Effector CD4-positive, alpha-beta T cell (primary cell): ENCODE data around the gene ZNF500.

Experiments used
- DNase-seq: peaks from one replicate; pipeline ENCODE4 v3.0.0-alpha.2; 2020
- total RNA-seq: gene quantifications from one replicate; lab custom pipeline; 2026; lab: John Stamatoyannopoulos, UW

ZNF500 gene
- total RNA-seq = 25.9 reads per million, percentile 53 among the genes with 10 or more reads in this experiment

DNA sequence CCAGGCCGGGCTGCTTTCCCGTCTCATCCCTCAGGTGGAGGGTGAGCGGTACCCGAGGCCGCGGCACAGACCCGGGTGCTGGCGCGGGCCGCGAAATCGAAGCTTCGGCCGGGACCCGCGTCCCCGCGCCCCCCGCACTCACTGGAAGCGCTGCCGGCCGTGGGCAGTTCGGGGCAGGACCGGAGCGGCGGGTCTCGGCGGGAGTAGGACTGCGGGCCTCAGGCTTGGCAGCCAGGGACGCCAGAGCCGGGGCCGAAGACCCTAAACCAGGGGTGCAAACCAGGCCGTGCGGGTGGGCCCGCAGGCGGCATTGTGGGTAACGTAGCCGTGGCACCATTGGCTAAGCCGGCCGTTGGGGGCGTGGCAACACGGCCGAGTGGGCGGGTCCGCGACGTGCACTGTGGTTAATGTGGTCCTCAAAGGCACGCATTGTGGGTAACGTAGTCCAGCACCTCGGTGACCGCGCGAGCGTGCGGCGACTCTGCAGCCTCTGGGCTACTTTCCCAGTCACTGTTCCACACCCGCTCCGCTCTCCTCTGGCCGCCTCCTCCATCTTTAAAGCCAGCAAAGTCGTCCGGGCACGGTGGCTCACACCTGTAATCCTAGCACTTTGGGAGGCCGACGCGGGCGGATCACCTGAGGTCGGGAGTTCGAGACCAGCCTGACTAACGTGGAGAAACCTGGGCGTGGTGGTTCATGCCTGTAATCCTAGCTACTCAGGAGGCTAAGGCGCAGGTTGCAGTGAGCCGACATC lies at the start of gene ZNF500:
TSS of gene ZNF500 (minus strand) at position 288 of the 754 bp plus-strand sequence. CDS start 1,184 bp downstream, outside the sequence.
- DNase-seq = peak; percentile 94

- DNase-seq = no peak
Observed at GRCh38 chr16:4814542-4815173, 47.7 kb upstream of the ZNF500 start.

DNA sequence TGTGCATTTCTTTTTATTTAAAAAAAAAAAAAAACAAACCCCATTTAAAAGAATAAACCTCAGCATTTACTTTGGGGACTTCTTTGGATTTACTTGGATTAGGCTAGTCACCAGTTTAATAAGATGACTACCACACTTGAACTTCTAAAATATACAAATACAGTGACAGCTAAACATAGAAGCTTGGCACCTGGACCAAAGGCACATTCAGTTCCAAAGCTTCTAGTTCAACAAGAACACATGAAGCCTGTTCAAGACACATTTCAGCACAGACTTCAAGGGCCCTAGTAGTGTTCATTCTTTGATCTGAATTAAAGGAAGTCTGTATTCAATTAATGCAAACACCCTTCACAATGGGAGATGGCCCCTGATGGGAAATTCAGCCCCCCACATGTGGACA lies 47.1 kb upstream of the ZNF500 start:
- no peak for DNase-seq

DNA sequence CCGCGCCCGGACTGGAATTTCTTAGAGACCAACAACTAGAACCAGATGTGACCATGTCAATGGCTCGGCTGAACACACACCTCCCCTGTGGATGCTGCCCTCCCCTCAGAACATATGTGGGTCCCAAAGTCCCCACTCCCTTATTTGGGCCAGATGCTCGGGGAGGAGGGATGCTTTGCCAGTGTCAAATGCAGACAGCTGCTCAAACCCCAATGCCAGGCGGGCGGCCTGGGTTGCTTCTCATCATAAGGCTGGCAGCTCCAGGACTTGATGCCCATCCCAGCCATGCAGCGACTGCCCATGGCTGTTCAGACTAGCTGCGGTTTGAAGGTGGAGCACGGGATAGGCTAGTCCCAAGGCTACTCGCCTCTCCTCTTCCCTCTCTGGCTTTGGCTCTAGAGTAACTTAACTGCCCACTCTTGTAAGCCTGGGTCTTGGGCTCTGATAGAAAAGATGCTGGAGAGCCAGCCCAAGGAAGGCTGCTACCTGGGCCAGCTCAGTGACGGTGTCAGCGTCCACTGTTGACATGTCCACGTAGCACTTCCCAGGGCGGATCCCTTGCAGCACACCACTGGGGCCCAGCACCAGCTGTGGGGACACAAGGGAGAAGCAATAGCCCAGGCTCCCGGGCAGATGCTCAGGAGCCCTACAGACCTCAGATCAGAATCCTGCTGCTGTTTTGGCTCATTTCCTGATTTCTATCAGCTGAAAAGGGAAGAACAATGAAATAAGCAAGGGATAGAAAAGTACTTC lies 46.5 kb upstream of the ZNF500 start:
- DNase-seq = no peak

- no peak for DNase-seq
Observed at GRCh38 chr16:4811773-4812172, 44.8 kb upstream of the ZNF500 start.

DNA sequence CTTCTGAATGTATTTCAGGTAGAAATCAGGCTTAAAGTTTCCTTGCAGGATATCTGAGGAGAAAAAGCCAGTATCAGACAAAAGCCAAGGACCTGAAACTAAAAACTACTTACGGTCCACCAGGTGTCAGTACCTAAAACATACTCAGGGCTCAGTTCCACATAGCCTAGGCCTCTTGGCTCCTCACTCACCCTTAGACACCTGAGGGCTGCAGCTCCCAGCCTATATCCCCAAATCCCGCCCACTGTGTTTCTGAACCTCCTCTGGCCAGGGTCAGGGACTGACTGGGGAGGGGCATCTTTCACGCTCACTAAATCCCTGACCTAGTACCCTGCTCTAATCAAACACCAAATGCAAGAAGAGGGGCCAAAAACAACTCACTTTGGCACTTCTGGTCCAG lies 44.3 kb upstream of the ZNF500 start:
- DNase-seq = no peak

DNA sequence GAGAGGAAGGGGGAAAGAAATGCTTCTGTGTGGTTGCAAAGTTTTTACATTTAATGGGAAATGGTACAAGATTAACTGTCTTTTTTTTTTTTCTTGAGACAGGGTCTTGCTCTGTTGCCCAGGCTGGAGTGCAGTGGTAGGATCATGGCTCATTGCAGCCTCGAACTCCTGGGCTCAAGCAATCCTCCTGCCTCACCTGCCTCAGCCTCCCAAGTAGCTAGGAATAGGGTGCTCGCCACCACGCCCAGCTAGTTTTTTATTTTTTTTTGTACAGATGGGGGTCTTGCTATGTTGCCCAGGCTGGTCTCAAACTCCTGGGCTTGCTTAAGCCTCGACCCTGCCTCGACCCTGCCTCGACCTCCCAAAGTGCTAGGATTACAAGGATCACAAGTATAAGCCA lies 39.3 kb upstream of the ZNF500 start:
- DNase-seq = no peak

- no peak for DNase-seq
Observed at GRCh38 chr16:4805231-4805630, 38.3 kb upstream of the ZNF500 start.

DNA sequence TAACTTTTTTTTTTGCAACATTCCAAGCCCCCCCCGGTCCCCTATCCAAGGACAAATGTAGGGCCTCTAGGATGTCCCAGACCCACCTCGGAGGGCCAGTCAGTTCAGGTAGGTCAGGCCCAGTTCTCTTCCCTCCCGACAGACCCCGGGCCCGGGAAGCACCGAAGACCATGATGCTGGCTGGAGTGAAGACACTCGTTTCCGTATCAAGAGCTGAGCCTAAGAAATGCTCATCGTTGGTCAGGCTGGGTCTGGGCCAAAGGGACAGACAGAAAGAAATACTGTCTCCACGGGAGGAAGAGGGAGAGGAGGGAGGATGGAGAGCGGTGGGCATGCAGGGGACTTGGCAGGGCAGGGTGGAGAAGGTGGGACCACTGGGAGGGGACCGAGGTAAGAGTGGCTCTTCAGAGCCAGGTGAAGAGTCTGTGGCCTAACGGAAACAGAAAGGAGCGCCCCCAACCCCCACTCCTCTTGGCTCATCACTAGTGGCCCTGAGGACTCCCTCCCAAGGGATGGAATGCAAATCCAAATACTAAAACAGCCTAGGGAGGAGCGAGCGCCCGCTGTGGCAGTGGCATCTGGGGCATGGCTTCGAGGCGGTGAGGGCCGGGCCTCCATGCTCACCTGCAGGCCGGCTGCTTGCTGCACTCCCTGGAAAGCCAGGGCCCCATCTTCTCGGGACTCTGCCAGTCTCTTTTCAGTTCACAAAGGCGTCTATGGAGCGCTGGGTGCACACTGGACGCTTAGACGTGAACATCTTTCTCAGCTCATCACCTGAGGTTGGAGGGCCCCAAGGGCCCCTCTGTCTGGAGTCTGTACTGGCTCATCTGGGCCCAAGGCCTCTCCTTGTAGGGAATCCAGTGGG lies 37.2 kb upstream of the ZNF500 start:
- no peak for DNase-seq

- DNase-seq = no peak
Observed at GRCh38 chr16:4803401-4803844, 36.5 kb upstream of the ZNF500 start.

DNA sequence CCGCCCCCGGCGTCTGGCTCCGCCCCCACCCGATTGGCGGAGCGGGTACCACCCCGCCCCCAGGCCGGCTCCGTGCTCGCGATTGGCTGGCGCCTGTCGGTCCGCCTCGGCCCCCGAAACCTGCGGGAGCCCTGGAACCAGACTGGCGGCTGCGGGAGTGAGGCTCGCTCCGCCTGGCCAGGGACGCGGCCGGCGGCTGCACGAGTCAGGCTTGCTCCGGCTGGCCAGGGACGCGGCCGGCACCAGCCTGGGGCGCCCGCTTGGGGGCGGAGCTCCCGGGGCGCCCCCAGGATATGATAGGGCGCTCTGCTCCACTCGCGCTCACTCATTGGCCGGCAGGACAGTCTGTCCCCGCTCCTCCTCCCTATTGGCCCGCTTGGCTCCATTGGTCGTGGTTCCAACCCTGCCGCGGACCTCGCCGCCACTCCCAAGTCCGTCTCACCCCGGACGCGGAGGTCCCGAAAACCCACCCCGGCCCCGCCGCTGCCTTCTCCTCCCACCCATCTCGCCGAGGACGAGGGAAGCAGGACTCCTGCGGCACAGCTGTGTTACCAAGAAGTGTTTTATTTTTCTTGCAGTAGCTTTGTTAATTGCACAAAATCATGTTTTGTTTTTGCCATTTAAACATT lies 35.8 kb upstream of the ZNF500 start:
- peak; percentile 82 for DNase-seq

GRCh38 chr16:4801962-4802658 lies 35.1 kb upstream of the ZNF500 start, which contains the start of gene ROGDI:
TSS of gene ROGDI (minus strand) at chr16:4802633. CDS start at chr16:4802571, 62 bp downstream.
- DNase-seq = peak; percentile 80

GRCh38 chr16:4801051-4801961 lies 34.3 kb upstream of the ZNF500 start:
- DNase-seq = no peak

DNA sequence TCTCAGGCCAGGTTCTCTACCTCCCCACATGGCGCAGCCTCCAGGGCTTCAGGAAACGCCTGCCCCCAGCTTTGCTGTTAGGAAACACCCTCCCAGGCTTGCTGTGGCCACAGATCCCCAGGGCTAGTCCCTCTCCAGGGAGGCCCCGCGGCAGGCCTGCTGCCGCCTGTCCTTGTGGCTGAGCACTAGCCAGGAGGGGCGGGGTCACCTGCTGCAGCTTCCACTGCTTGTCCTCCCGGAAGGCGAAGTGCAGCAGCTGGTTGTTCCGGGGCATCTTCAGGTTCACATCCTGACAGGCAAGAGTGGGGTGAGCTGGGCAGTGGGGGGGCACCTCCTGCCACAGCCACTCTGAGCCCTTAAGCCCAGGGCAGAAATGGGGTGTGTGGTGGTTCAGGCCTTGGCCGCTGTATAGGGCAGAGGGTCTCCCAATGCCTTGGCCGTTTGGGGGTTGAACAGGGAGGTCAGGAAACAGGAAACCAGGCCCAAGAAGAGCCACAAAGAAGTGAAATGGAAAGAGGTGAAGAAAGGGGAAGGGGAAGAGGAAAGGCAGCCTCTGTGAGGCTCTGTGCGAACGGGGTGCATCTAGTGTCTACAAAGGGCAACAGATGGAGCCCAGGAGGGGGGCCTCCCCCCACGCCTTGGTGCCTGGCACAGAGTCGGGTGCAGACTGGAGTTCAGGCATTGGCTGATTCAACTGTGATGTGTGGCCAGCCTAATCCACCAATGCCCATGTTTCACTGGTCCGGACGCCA lies 33.5 kb upstream of the ZNF500 start:
- DNase-seq = no peak

- no peak for DNase-seq
Observed at GRCh38 chr16:4799171-4799855, 32.4 kb upstream of the ZNF500 start.

DNA sequence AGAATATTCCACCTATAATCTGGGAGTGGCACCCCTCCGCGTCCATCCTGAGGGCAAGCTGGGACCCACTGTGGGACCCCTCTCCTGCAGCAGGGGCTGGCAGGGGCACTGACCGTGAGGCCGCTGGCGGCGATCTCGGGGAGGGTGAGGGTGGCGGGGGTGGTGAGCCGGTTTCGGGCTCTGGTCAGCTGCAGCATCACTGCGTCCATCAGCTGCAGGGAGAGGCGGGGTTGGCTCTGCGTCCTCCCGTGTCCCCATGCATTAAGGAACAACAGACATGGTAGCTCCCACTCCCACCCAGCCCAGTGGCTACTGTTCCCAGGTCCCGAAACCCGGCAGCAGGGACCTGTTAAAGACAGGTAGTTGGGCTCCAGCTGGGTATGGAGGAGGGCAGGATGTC lies 31.5 kb upstream of the ZNF500 start:
- no peak for DNase-seq

- no peak for DNase-seq
Observed at GRCh38 chr16:4797805-4798252, 30.9 kb upstream of the ZNF500 start.

- no peak for DNase-seq
Observed at GRCh38 chr16:4796982-4797804, 30.2 kb upstream of the ZNF500 start.
